Endometrial microvascular endothelial cells (primary cell): ENCODE results near the gene SOHLH1. TPM values are rescaled to one million over a fixed set of nuclear protein-coding genes. Genes with fewer than 3 reads are reported as not detected.

Source experiments
- in situ Hi-C: cut with HindIII; loops from 2 replicates; pipeline ENCODE4 v1.10.0; 2017; ENCODE audit warnings: low sequenced_read_pairs, low pct_unique_long_range_greater_than_20kb; ENCODE audit errors: inconsistent ontology term
- total RNA-seq: library from RNA; depleted of rRNA; stranded (reverse); fragments of >200 nt; gene quantifications from one replicate; pipeline ENCODE4 v1.2.3, GENCODE V29; 2015; ENCODE audit errors: inconsistent ontology term

SOHLH1 gene
- total RNA-seq, 1 donor from 2014 or later, result not detected

GRCh38 chr9:135707252-135708138, 8.2 kb upstream of the SOHLH1 start:
- in situ Hi-C loops, result no loop called here

- in situ Hi-C loops, result no loop called here
Measured at GRCh38 chr9:135706288-135706687, 7.0 kb upstream of the SOHLH1 start.

GRCh38 chr9:135705376-135705775, 6.1 kb upstream of the SOHLH1 start:
- in situ Hi-C loops, result no loop called here

- in situ Hi-C loops, result no loop called here
Measured at GRCh38 chr9:135704483-135704882, 5.2 kb upstream of the SOHLH1 start.

- in situ Hi-C loops, result no loop called here
Measured at GRCh38 chr9:135703726-135704125, 4.4 kb upstream of the SOHLH1 start.

GRCh38 chr9:135701959-135702721, 2.9 kb upstream of the SOHLH1 start, which contains the start of gene KCNT1:
Gene KCNT1, plus strand, starts transcription at chr9:135702185. Its CDS starts 74 bp downstream, at chr9:135702259.
- in situ Hi-C loops, result no loop called here

GRCh38 chr9:135701067-135701958, 2.0 kb upstream of the SOHLH1 start:
- in situ Hi-C loops, result no loop called here

- in situ Hi-C loops, result no loop called here
Measured at GRCh38 chr9:135700525-135700924, 1.2 kb upstream of the SOHLH1 start.

- in situ Hi-C loops, result no loop called here
Measured at GRCh38 chr9:135698767-135699166, 514 bp downstream of the SOHLH1 start.

GRCh38 chr9:135698236-135698635, 1.0 kb downstream of the SOHLH1 start:
- in situ Hi-C loops, result no loop called here

GRCh38 chr9:135697226-135697625, 2.1 kb downstream of the SOHLH1 start:
- in situ Hi-C loops, result no loop called here

- in situ Hi-C loops, result no loop called here
Measured at GRCh38 chr9:135696446-135696845, 2.8 kb downstream of the SOHLH1 start.

GRCh38 chr9:135695642-135696041, 3.6 kb downstream of the SOHLH1 start:
- in situ Hi-C loops, result no loop called here

- in situ Hi-C loops, result no loop called here
Measured at GRCh38 chr9:135695036-135695435, 4.2 kb downstream of the SOHLH1 start.

GRCh38 chr9:135694414-135694813, 4.9 kb downstream of the SOHLH1 start:
- in situ Hi-C loops, result no loop called here

GRCh38 chr9:135693771-135694170, 5.5 kb downstream of the SOHLH1 start:
- in situ Hi-C loops, result no loop called here

- in situ Hi-C loops, result no loop called here
Measured at GRCh38 chr9:135693265-135693664, 6.0 kb downstream of the SOHLH1 start.

GRCh38 chr9:135692410-135692809, 6.9 kb downstream of the SOHLH1 start:
- in situ Hi-C loops, result no loop called here
